MG63 (cell line): ENCODE measurements around the gene PTGR3. TPM values are rescaled to one million over a fixed set of nuclear protein-coding genes. Genes with fewer than 3 reads are reported as not detected.

Source experiments
- total RNA-seq: library from RNA; depleted of rRNA; stranded (reverse); fragments of >200 nt; shearing (Covaris generic); gene quantifications from 2 replicates; pipeline ENCODE4 v1.2.3, GENCODE V29; 2014; ENCODE audit warnings: low replicate concordance; rRNA removed

PTGR3 gene
- total RNA-seq, 1 experiment from 2014 or later = 21.6 TPM

Other genes with a start within 250 kb of the PTGR3 start
- gene TSHZ1, start 1.7 kb upstream of the PTGR3 start, total RNA-seq = 4.4 and 4.5 TPM in 2 replicates
- gene SMIM21, start 218.6 kb upstream of the PTGR3 start, total RNA-seq = not detected in 2 replicates